ENCODE results near the gene RBP7.

- TF ChIP-seq POLR2A (IDR thresholded peaks at IDR 0.05; ENCODE audit: low read depth, low read length): no peak
- no peak for TF ChIP-seq EZH2 (IDR thresholded peaks at IDR 0.05; ENCODE audit: borderline replicate concordance, low read depth, low read length, severe bottlenecking)
- TF ChIP-seq CTCF (IDR thresholded peaks at IDR 0.05; ENCODE audit: extremely low read depth in 1 of 2, insufficient read depth in 1 of 2, low read depth in 1 of 2, low read length in 2 of 2): no peak
- no peak for TF ChIP-seq JUN (IDR thresholded peaks at IDR 0.05; ENCODE audit: borderline replicate concordance, insufficient read depth, insufficient read length, low read depth)
- TF ChIP-seq MAX (IDR thresholded peaks at IDR 0.05; ENCODE audit: insufficient read depth, insufficient read length): no peak
- no peak for TF ChIP-seq FOS (IDR thresholded peaks at IDR 0.05; ENCODE audit: borderline replicate concordance, insufficient read depth, low read length)
- TF ChIP-seq POLR2AphosphoS5 (IDR thresholded peaks at IDR 0.05; ENCODE audit: insufficient read depth, low read depth, low read length): no peak
Observed at GRCh38 chr1:10031461-10031860, 34.4 kb downstream of the RBP7 start.

Data from endothelial cell of umbilical vein (primary cell).